C4-2B (cell line): ENCODE measurements around the gene FGF12.
A peak's percentile ranks its signal among the peaks of the same experiment; 100 is the strongest.

ENCODE experiments used
- H3K27ac ChIP-seq: fragments of 450-650 bp; 2 replicates; pipeline ENCODE4 v1.5.1; 2017
- CTCF ChIP-seq: fragments of 450-650 bp; conservative IDR thresholded peaks from 2 replicates; pipeline ENCODE4 v1.5.1; 2017; ENCODE audit warnings: mild to moderate bottlenecking
- ZFX ChIP-seq: fragments of 450-650 bp; IDR thresholded peaks from 2 replicates; pipeline ENCODE4 v1.6.1; 2017

Gene FGF12

GRCh38 chr3:192481638-192482037 is 245.7 kb downstream of the FGF12 start:
- no peak overlapping the region for H3K27ac ChIP-seq
- no peak for TF ChIP-seq CTCF
- no peak for TF ChIP-seq ZFX

GRCh38 chr3:192467230-192468140 is 259.9 kb downstream of the FGF12 start:
- TF ChIP-seq CTCF (peak; percentile 95), ZFX (no peak)

GRCh38 chr3:192449036-192449435 is 278.3 kb downstream of the FGF12 start:
- peak; percentile 75 for TF ChIP-seq CTCF
- TF ChIP-seq ZFX: no peak
- no peak overlapping the region for H3K27ac ChIP-seq

More at GRCh38 chr3:192467230-192468140, 259.9 kb downstream of the FGF12 start:
- H3K27ac ChIP-seq: no peak overlapping the region

GRCh38 chr3:192445770-192446644 is 281.3 kb downstream of the FGF12 start:
- TF ChIP-seq CTCF (no peak), ZFX (no peak)
- no peak overlapping the region for H3K27ac ChIP-seq

- no peak for TF ChIP-seq ZFX
- TF ChIP-seq CTCF: peak; percentile 4
- H3K27ac ChIP-seq: no peak overlapping the region
Observed at GRCh38 chr3:192444791-192445106, 282.6 kb downstream of the FGF12 start.

GRCh38 chr3:192444096-192444790 is 283.1 kb downstream of the FGF12 start:
- H3K27ac ChIP-seq: no peak overlapping the region

More at GRCh38 chr3:192444096-192444790, 283.1 kb downstream of the FGF12 start:
- TF ChIP-seq CTCF: peak; percentile 100
- TF ChIP-seq ZFX: no peak
